ENCODE data around the gene LSR. TPM values are rescaled to one million over a fixed set of nuclear protein-coding genes. Genes with fewer than 3 reads are reported as not detected.
"Not testable (repeated sequence)": the region's sequence is repeated elsewhere in the genome, so short reads cannot be mapped to it uniquely, and the experiment has no call there.

LSR gene
- total RNA-seq, 1 donor from 2014 or later, result 147 TPM

- TF ChIP-seq CTCF (IDR thresholded peaks at IDR 0.05; ENCODE audit: insufficient read depth, low read length, poor library complexity, severe bottlenecking), result no peak
- Histone ChIP-seq H3K36me3 (ENCODE audit: control insufficient read depth, insufficient read depth, low read length) (no peaks in the 10 kb centered on the region), H3K4me3 (ENCODE audit: low read depth, low read length) (no peak overlapping the region), H3K27me3 (ENCODE audit: control insufficient read depth, insufficient read depth, low read length) (peaks cover 5% of the 10 kb centered on the region)
- no peak for DNase-seq (ENCODE audit: low read depth)
Measured at GRCh38 chr19:35229601-35230000, 19.2 kb upstream of the LSR start.

GRCh38 chr19:35231956-35232645 is 16.7 kb upstream of the LSR start:
- Histone ChIP-seq H3K36me3 (ENCODE audit: control insufficient read depth, insufficient read depth, low read length) (no peaks in the 10 kb centered on the region), H3K27me3 (ENCODE audit: control insufficient read depth, insufficient read depth, low read length) (no peaks in the 10 kb centered on the region), H3K4me3 (ENCODE audit: low read depth, low read length) (no peak overlapping the region)
- TF ChIP-seq CTCF (IDR thresholded peaks at IDR 0.05; ENCODE audit: insufficient read depth, low read length, poor library complexity, severe bottlenecking), result no peak
- no peak for DNase-seq (ENCODE audit: low read depth)

DNA sequence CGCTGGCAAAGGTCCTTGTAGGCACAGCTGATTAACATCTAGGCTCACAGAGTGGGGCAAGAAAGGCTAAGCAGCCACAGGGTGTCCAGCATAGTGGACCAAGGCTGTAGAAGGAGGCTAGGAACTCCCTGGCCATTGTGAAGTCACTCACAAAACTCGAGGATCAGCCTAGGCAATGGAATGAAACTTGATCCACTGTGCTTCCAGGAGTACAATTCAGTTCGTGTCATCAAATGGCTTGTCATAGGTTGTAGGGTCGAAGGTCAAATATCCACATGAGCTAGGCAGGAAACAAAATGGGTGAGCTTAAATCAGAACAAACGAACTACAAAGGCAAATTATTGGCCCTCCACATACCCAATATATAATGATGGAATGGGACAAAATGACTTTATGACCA is 15.9 kb upstream of the LSR start:
- Histone ChIP-seq H3K36me3 (ENCODE audit: control insufficient read depth, insufficient read depth, low read length) (no peaks in the 10 kb centered on the region), H3K27me3 (ENCODE audit: control insufficient read depth, insufficient read depth, low read length) (no peaks in the 10 kb centered on the region), H3K4me3 (ENCODE audit: low read depth, low read length) (no peak overlapping the region)
- TF ChIP-seq CTCF (IDR thresholded peaks at IDR 0.05; ENCODE audit: insufficient read depth, low read length, poor library complexity, severe bottlenecking), result no peak
- no peak for DNase-seq (ENCODE audit: low read depth)

DNA sequence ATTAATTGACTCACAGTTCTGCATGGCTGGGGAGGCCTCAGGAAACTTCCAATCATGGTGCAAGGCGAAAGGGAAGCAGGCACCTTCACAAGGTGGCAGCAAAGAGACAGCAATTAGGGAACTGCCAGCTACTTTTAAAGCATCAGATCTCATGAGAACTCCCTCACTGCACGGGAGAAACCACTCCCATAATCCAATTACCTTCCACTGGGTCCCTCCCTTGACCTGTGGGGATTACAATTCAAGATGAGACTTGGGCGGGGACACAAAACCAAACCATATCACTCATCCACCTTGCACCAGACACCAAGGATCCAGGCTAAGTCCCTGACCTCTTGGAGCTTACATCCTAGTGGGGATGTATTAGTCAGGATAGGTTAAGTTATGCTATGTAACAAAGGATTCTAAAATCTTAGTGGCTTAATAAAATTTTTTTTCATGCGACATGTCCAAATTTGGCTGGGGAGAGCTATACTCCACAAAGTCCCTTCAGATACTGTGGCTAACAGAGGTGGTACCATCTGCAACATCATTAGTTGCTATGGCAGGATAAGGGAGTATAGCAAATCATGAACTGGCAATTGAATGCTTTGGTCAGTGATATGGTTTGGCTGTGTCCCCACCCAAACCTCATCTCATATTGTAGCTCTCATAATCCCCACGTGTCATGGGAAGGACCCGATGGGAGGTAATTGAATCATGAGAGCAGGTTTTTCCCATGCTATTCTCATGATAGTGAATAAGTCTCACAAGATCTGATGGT is 12.0 kb upstream of the LSR start:
- Histone ChIP-seq H3K27me3 (ENCODE audit: control insufficient read depth, insufficient read depth, low read length) (no peaks in the 10 kb centered on the region), H3K4me3 (ENCODE audit: low read depth, low read length) (no peak overlapping the region), H3K36me3 (ENCODE audit: control insufficient read depth, insufficient read depth, low read length) (no peaks in the 10 kb centered on the region)
- DNase-seq (ENCODE audit: low read depth), result no peak
- no peak for TF ChIP-seq CTCF (IDR thresholded peaks at IDR 0.05; ENCODE audit: insufficient read depth, low read length, poor library complexity, severe bottlenecking)

- not testable (repeated sequence) for H3K27me3 ChIP-seq (ENCODE audit: control insufficient read depth, insufficient read depth, low read length); H3K4me3 ChIP-seq (ENCODE audit: low read depth, low read length); DNase-seq (ENCODE audit: low read depth); H3K36me3 ChIP-seq (ENCODE audit: control insufficient read depth, insufficient read depth, low read length)
Measured at GRCh38 chr19:35239597-35239996, 9.2 kb upstream of the LSR start.

DNA sequence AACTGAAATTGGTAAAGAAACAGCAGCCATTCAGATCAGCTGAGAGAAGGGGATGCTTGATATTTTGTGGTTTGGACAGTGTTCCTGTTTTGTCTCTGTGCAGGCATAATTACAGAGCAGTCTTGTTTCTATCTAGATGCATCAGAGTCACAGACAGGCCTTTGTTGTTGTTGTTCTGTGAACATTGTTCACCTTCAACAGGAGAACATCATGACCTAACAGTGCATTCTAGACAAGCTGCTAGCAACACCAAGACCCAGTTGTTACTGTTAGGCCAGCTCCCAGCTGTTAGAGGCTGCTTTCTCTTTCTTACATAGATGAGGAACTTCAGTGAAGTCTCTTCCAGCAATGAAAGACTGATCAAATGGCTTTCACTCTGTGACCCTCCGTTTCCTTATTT is 8.5 kb upstream of the LSR start:
- no peak overlapping the region for H3K4me3 ChIP-seq (ENCODE audit: low read depth, low read length)
- no peak for TF ChIP-seq CTCF (IDR thresholded peaks at IDR 0.05; ENCODE audit: insufficient read depth, low read length, poor library complexity, severe bottlenecking)
- no peaks in the 10 kb centered on the region for H3K27me3 ChIP-seq (ENCODE audit: control insufficient read depth, insufficient read depth, low read length)
- no peak for DNase-seq (ENCODE audit: low read depth)
- no peaks in the 10 kb centered on the region for H3K36me3 ChIP-seq (ENCODE audit: control insufficient read depth, insufficient read depth, low read length)
